ENCODE measurements around the gene TBC1D22A.
A peak's percentile ranks its signal among the peaks of the same experiment; 100 is the strongest.

The TBC1D22A gene

GRCh38 chr22:47114813-47115517 is 352.5 kb downstream of the TBC1D22A start:
- peak; percentile 53 for DNase-seq

- DNase-seq = no peak
Observed at GRCh38 chr22:47115518-47115890, 353.1 kb downstream of the TBC1D22A start.

- no peak for DNase-seq
Observed at GRCh38 chr22:47115921-47116320, 353.5 kb downstream of the TBC1D22A start.

GRCh38 chr22:47116426-47117341 is 354.2 kb downstream of the TBC1D22A start:
- peak; percentile 57 for DNase-seq

- peak; percentile 55 for DNase-seq
Observed at GRCh38 chr22:47117442-47117841, 355.0 kb downstream of the TBC1D22A start.

GRCh38 chr22:47119181-47119580 is 356.7 kb downstream of the TBC1D22A start:
- no peak for DNase-seq

- DNase-seq = no peak
Observed at GRCh38 chr22:47120399-47120798, 357.9 kb downstream of the TBC1D22A start.

- peak; percentile 51 for DNase-seq
Observed at GRCh38 chr22:47121791-47122190, 359.3 kb downstream of the TBC1D22A start.

GRCh38 chr22:47122441-47123000 is 360.1 kb downstream of the TBC1D22A start:
- peak; percentile 22 for DNase-seq

- DNase-seq = peak; percentile 10
Observed at GRCh38 chr22:47123006-47123826, 360.8 kb downstream of the TBC1D22A start.

GRCh38 chr22:47123827-47124442 is 361.5 kb downstream of the TBC1D22A start:
- no peak for DNase-seq

GRCh38 chr22:47124451-47124881 is 362.0 kb downstream of the TBC1D22A start:
- peak; percentile 48 for DNase-seq

- DNase-seq = peak; percentile 50
Observed at GRCh38 chr22:47124961-47125360, 362.5 kb downstream of the TBC1D22A start.

GRCh38 chr22:47125603-47126002 is 363.2 kb downstream of the TBC1D22A start:
- DNase-seq = peak; percentile 62

- peak; percentile 59 for DNase-seq
Observed at GRCh38 chr22:47126344-47126811, 363.9 kb downstream of the TBC1D22A start.

GRCh38 chr22:47127441-47127871 is 365.0 kb downstream of the TBC1D22A start:
- DNase-seq = no peak

- DNase-seq = no peak
Observed at GRCh38 chr22:47128216-47128615, 365.8 kb downstream of the TBC1D22A start.

- no peak for DNase-seq
Observed at GRCh38 chr22:47128622-47129215, 366.3 kb downstream of the TBC1D22A start.

- DNase-seq = no peak
Observed at GRCh38 chr22:47129902-47130635, 367.6 kb downstream of the TBC1D22A start.

GRCh38 chr22:47130883-47131631 is 368.6 kb downstream of the TBC1D22A start:
- DNase-seq = no peak

Data from activated effector memory CD4-positive, alpha-beta T cell treated with anti-CD3 and anti-CD28 coated beads, Interleukin-2, amount 50 U/mL, for 16 hours (primary cell).